Thoracic aorta (tissue), 2 donors: ENCODE data around the gene CTNNA3. TPM values are rescaled to one million over a fixed set of nuclear protein-coding genes. Genes with fewer than 3 reads are reported as not detected.
A peak's percentile ranks its signal among the peaks of the same experiment; 100 is the strongest.
"Not testable (repeated sequence)": the region's sequence is repeated elsewhere in the genome, so short reads cannot be mapped to it uniquely, and the experiment has no call there.

Experiments
- ATAC-seq: fragments of 150-250 bp; one replicate; pipeline ENCODE4 v1.8.0; 2017; ENCODE audit warnings: low read depth; ENCODE audit not compliant: insufficient number of reproducible peaks, low FRiP score
- DNase-seq: peaks from one replicate; pipeline ENCODE4 v3.0.0-alpha.2; 2020; ENCODE audit warnings: low spot score
- H3K27ac ChIP-seq, 2 donors: fragments of 200-600 bp; sonication (generic); 1 replicate in 1 of 2; 2 replicates in 1 of 2; pipeline ENCODE4 v1.5.1; 2016; ENCODE audit warnings: mild to moderate bottlenecking in 2 of 2, moderate library complexity in 2 of 2
- H3K27me3 ChIP-seq: fragments of 200-600 bp; sonication (generic); replicated peaks from 2 replicates; pipeline ENCODE4 v1.6.0; 2016; ENCODE audit warnings: mild to moderate bottlenecking; ENCODE audit not compliant: insufficient read depth
- H3K36me3 ChIP-seq: fragments of 200-600 bp; sonication (generic); one replicate; pipeline ENCODE4 v1.5.1; 2016
- H3K4me1 ChIP-seq, 2 donors: fragments of 200-600 bp; sonication (generic); 1 replicate in 1 of 2; 2 replicates in 1 of 2; pipeline versions ENCODE4 v1.5.1 to v1.6.0; 2016; ENCODE audit warnings: low read depth in 2 of 2, mild to moderate bottlenecking in 1 of 2; ENCODE audit not compliant: control insufficient read depth in 1 of 2
- H3K4me3 ChIP-seq: fragments of 200-600 bp; sonication (generic); 2 replicates; pipeline ENCODE4 v1.5.1; 2016; ENCODE audit warnings: mild to moderate bottlenecking
- H3K9me3 ChIP-seq: fragments of 200-600 bp; sonication (generic); 2 replicates; pipeline ENCODE4 v1.5.1; 2016
- CTCF ChIP-seq: fragments of 200-600 bp; sonication (generic); IDR thresholded peaks from one replicate; pipeline ENCODE4 v1.5.1; 2019; ENCODE audit warnings: antibody characterized with exemption
- total RNA-seq, 2 donors: library from RNA; depleted of rRNA; stranded (reverse); fragments of >200 nt; gene quantifications; one replicate each; pipeline versions ENCODE4 v1.1.0 to v1.2.3, GENCODE V29; 2016

Gene CTNNA3
- total RNA-seq, 2 donors from 2014 or later: 0.95 to 1.2 TPM

- H3K4me1 ChIP-seq: no peaks in the 10 kb centered on the region
- no peaks in the 10 kb centered on the region for H3K27me3 ChIP-seq
- H3K27ac ChIP-seq: no peak overlapping the region
- H3K4me3 ChIP-seq: no peak overlapping the region
- no peak for TF ChIP-seq CTCF
- ATAC-seq (no peak), DNase-seq (no peak)
- H3K9me3 ChIP-seq: no peaks in the 10 kb centered on the region
- H3K36me3 ChIP-seq: no peaks in the 10 kb centered on the region
Observed at GRCh38 chr10:67722113-67722512, 26.1 kb upstream of the CTNNA3 start.

DNA sequence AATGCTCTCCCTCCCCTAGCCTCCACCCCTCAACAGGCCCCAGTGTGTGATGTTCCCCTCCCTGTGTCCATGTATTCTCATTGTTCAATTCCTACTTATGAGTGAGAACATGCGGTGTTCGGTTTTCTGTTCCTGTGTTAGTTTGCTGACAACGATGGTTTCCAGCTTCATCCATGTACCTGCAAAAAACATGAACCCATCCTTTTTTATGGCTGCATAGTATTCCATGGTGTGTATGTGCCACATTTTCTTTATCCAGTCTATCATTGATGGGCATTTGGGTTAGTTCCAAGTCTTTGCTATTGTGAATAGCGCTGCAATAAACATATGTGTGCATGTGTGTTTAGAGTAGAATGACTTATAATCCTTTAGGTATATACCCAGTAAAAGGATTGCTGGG lies 20.5 kb upstream of the CTNNA3 start:
- not testable (repeated sequence) for ATAC-seq, H3K9me3 ChIP-seq, H3K27ac ChIP-seq, H3K27me3 ChIP-seq, H3K4me3 ChIP-seq, H3K36me3 ChIP-seq, H3K4me1 ChIP-seq, DNase-seq

- H3K27me3 ChIP-seq: no peaks in the 10 kb centered on the region
- H3K4me3 ChIP-seq: no peak overlapping the region
- DNase-seq: no peak
- no peaks in the 10 kb centered on the region for H3K4me1 ChIP-seq
- H3K36me3 ChIP-seq: no peaks in the 10 kb centered on the region
- no peaks in the 10 kb centered on the region for H3K9me3 ChIP-seq
- ATAC-seq: no peak
- no peak overlapping the region for H3K27ac ChIP-seq
- TF ChIP-seq CTCF: no peak
Observed at GRCh38 chr10:67705921-67706320, 9.9 kb upstream of the CTNNA3 start.

DNA sequence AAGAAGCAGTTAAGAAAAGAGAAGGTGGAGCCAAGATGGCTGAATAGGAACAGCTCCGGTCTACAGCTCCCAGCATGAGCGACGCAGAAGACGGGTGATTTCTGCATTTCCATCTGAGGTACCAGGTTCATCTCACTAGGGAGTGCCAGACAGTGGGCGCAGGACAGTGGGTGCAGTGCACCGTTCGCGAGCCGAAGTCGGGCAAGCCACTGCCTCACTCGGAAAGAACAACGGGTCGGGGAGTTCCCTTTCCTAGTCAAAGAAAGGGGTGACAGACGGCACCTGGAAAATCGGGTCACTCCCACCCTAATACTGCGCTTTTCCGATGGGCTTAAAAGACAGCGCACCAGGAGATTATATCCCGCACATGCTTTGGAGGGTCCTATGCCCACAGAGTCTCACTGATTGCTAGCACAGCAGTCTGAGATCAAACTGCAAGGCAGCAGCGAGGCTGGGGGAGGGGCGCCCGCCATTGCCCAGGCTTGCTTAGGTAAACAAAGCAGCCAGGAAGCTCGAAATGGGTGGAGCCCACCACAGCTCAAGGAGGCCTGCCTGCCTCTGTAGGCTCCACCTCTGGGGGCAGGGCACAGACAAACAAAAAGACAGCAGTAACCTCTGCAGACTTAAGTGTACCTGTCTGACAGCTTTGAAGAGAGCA lies 3.7 kb upstream of the CTNNA3 start:
- H3K4me3 ChIP-seq, H3K27ac ChIP-seq, ATAC-seq, DNase-seq, H3K9me3 ChIP-seq, H3K36me3 ChIP-seq, H3K27me3 ChIP-seq: not testable (repeated sequence)
- peaks cover 0 to 28% of the 10 kb centered on the region in 2 donors for H3K4me1 ChIP-seq

- H3K36me3 ChIP-seq: no peaks in the 10 kb centered on the region
- no peaks in the 10 kb centered on the region for H3K9me3 ChIP-seq
- H3K27ac ChIP-seq: no peak overlapping the region
- no peak for TF ChIP-seq CTCF
- peaks cover 0 to 34% of the 10 kb centered on the region in 2 donors for H3K4me1 ChIP-seq
- no peak overlapping the region for H3K4me3 ChIP-seq
- ATAC-seq: no peak
- no peaks in the 10 kb centered on the region for H3K27me3 ChIP-seq
- DNase-seq: no peak
Observed at GRCh38 chr10:67698164-67698563, 2.2 kb upstream of the CTNNA3 start.

DNA sequence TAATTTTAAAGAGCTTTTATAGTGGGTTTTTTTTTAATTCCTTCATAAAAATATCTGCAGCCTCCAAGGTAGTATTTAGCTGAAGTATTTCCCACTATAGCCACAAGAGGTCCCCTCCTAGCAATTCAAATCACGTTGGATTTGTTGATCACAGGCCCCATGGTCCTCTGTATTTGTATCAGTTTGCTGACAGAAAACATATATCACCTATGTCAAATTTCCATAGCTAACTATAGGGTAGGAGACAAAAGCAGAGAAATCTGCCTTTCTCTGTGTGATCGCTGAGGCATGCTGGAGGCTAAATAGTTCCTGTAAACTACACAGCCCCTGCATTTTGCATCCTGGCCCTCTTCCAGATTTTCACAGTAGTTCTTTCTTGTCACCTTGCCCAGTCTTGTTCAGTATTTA lies 1.7 kb upstream of the CTNNA3 start:
- Histone ChIP-seq H3K36me3 (no peaks in the 10 kb centered on the region), H3K27me3 (no peaks in the 10 kb centered on the region), H3K9me3 (no peaks in the 10 kb centered on the region), H3K4me1 (peaks cover 0 to 38% of the 10 kb centered on the region in 2 donors), H3K27ac (no peak overlapping the region), H3K4me3 (no peak overlapping the region)
- no peak for ATAC-seq
- DNase-seq: no peak
- TF ChIP-seq CTCF: peak; percentile 60
